ENCODE data around the gene GPC6.

Gene GPC6

DNA sequence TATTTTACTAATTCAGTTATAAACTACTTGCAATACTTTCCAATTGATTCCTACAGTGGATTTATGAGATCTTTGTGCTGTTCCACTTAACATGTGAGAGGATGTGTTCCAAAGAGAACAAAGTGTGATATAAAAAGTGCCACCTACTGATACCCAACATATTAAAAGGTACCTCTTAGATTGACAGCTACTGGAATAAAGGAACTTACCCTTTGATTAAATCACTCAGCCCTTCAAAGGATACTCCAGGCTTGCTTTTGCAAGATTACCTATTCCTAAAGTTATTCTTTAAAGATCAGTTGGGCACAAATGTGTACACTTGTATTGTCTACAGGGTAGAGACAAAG lies 1187.0 kb downstream of the GPC6 start:
- H4K20me1 ChIP-seq (ENCODE audit: insufficient read depth, low read length): no peaks in the 10 kb centered on the region
- H3K4me1 ChIP-seq (ENCODE audit: low read length): no peaks in the 10 kb centered on the region
- no peaks in the 10 kb centered on the region for H3K9me2 ChIP-seq (replicated peaks; ENCODE audit: insufficient read depth, low read length)
- no peak overlapping the region for H3K9ac ChIP-seq (ENCODE audit: low read length)
- H3K9me3 ChIP-seq (replicated peaks; ENCODE audit: insufficient read depth, low read length): no peaks in the 10 kb centered on the region
- no peaks in the 10 kb centered on the region for H3K79me2 ChIP-seq (ENCODE audit: low read length)
- no peak for DNase-seq
- H3K4me2 ChIP-seq (ENCODE audit: low read depth, low read length): no peak overlapping the region
- H3F3A ChIP-seq (ENCODE audit: insufficient read depth, low read length): no peaks in the 10 kb centered on the region
- H3K36me3 ChIP-seq (replicated peaks; ENCODE audit: insufficient read depth, low read length): no peaks in the 10 kb centered on the region
- no peak overlapping the region for H3K4me3 ChIP-seq (ENCODE audit: low read length)
- no peak overlapping the region for H2AFZ ChIP-seq (ENCODE audit: low read length)
- H3K27me3 ChIP-seq (replicated peaks; ENCODE audit: insufficient read depth, low read length): no peaks in the 10 kb centered on the region
- TF ChIP-seq CTCF (IDR thresholded peaks at IDR 0.05; ENCODE audit: low read length): no peak
- TF ChIP-seq EZH2 (optimal IDR thresholded peaks at IDR 0.05; ENCODE audit: low read depth, low read length): no peak
- TF ChIP-seq EZH2phosphoT487 (IDR thresholded peaks at IDR 0.05; ENCODE audit: low read length): no peak
- H3K27ac ChIP-seq (ENCODE audit: low read length): no peak overlapping the region

GRCh38 chr13:94414141-94414540 lies 1187.5 kb downstream of the GPC6 start:
- TF ChIP-seq EZH2 (optimal IDR thresholded peaks at IDR 0.05; ENCODE audit: low read depth, low read length) (no peak), CTCF (IDR thresholded peaks at IDR 0.05; ENCODE audit: low read length) (no peak), EZH2phosphoT487 (IDR thresholded peaks at IDR 0.05; ENCODE audit: low read length) (no peak)
- H3K4me2 ChIP-seq (ENCODE audit: low read depth, low read length): no peak overlapping the region
- H4K20me1 ChIP-seq (ENCODE audit: insufficient read depth, low read length): no peaks in the 10 kb centered on the region
- no peaks in the 10 kb centered on the region for H3K9me3 ChIP-seq (replicated peaks; ENCODE audit: insufficient read depth, low read length)
- no peak overlapping the region for H3K4me3 ChIP-seq (ENCODE audit: low read length)
- no peak for DNase-seq
- no peaks in the 10 kb centered on the region for H3K27me3 ChIP-seq (replicated peaks; ENCODE audit: insufficient read depth, low read length)
- H3K9me2 ChIP-seq (replicated peaks; ENCODE audit: insufficient read depth, low read length): no peaks in the 10 kb centered on the region
- H2AFZ ChIP-seq (ENCODE audit: low read length): no peak overlapping the region
- H3K9ac ChIP-seq (ENCODE audit: low read length): no peak overlapping the region
- H3K79me2 ChIP-seq (ENCODE audit: low read length): no peaks in the 10 kb centered on the region
- H3K36me3 ChIP-seq (replicated peaks; ENCODE audit: insufficient read depth, low read length): no peaks in the 10 kb centered on the region
- no peaks in the 10 kb centered on the region for H3F3A ChIP-seq (ENCODE audit: insufficient read depth, low read length)
- no peak overlapping the region for H3K27ac ChIP-seq (ENCODE audit: low read length)
- 0 out of 2 replicates have a peak, but pooled peaks cover 3% of the 10 kb centered on the region for H3K4me1 ChIP-seq (ENCODE audit: low read length)

- no peaks in the 10 kb centered on the region for H3K9me2 ChIP-seq (replicated peaks; ENCODE audit: insufficient read depth, low read length)
- H3K36me3 ChIP-seq (replicated peaks; ENCODE audit: insufficient read depth, low read length): no peaks in the 10 kb centered on the region
- H3K4me3 ChIP-seq (ENCODE audit: low read length): no peak overlapping the region
- no peak overlapping the region for H2AFZ ChIP-seq (ENCODE audit: low read length)
- H3F3A ChIP-seq (ENCODE audit: insufficient read depth, low read length): no peaks in the 10 kb centered on the region
- no peak overlapping the region for H3K9ac ChIP-seq (ENCODE audit: low read length)
- no peak overlapping the region for H3K4me2 ChIP-seq (ENCODE audit: low read depth, low read length)
- H3K27ac ChIP-seq (ENCODE audit: low read length): no peak overlapping the region
- H3K4me1 ChIP-seq (ENCODE audit: low read length): 0 out of 2 replicates have a peak, but pooled peaks cover 7% of the 10 kb centered on the region
- no peaks in the 10 kb centered on the region for H3K27me3 ChIP-seq (replicated peaks; ENCODE audit: insufficient read depth, low read length)
- no peak for DNase-seq
- TF ChIP-seq CTCF (IDR thresholded peaks at IDR 0.05; ENCODE audit: low read length): no peak
- TF ChIP-seq EZH2phosphoT487 (IDR thresholded peaks at IDR 0.05; ENCODE audit: low read length): no peak
- no peak for TF ChIP-seq EZH2 (optimal IDR thresholded peaks at IDR 0.05; ENCODE audit: low read depth, low read length)
- H3K79me2 ChIP-seq (ENCODE audit: low read length): no peaks in the 10 kb centered on the region
- no peaks in the 10 kb centered on the region for H4K20me1 ChIP-seq (ENCODE audit: insufficient read depth, low read length)
- H3K9me3 ChIP-seq (replicated peaks; ENCODE audit: insufficient read depth, low read length): no peaks in the 10 kb centered on the region
Measured at GRCh38 chr13:94414708-94415107, 1188.1 kb downstream of the GPC6 start.
